A172 (cell line): Measurements from ENCODE around the gene AP3S2. TPM values are rescaled to one million over a fixed set of nuclear protein-coding genes. Genes with fewer than 3 reads are reported as not detected.
A peak's percentile ranks its signal among the peaks of the same experiment; 100 is the strongest.
"Not testable (repeated sequence)": the region's sequence is repeated elsewhere in the genome, so short reads cannot be mapped to it uniquely, and the experiment has no call there.

ENCODE experiments used
- DNase-seq: peaks from one replicate; pipeline ENCODE4 v3.0.0-alpha.2; 2015; ENCODE audit warnings: low spot score
- total RNA-seq: library from RNA; depleted of rRNA; stranded (reverse); fragments of >200 nt; shearing (Covaris generic); gene quantifications from 2 replicates; pipeline ENCODE4 v1.2.3, GENCODE V29; 2014

The AP3S2 gene
- total RNA-seq, 1 experiment from 2014 or later, result 67.8 TPM

DNA sequence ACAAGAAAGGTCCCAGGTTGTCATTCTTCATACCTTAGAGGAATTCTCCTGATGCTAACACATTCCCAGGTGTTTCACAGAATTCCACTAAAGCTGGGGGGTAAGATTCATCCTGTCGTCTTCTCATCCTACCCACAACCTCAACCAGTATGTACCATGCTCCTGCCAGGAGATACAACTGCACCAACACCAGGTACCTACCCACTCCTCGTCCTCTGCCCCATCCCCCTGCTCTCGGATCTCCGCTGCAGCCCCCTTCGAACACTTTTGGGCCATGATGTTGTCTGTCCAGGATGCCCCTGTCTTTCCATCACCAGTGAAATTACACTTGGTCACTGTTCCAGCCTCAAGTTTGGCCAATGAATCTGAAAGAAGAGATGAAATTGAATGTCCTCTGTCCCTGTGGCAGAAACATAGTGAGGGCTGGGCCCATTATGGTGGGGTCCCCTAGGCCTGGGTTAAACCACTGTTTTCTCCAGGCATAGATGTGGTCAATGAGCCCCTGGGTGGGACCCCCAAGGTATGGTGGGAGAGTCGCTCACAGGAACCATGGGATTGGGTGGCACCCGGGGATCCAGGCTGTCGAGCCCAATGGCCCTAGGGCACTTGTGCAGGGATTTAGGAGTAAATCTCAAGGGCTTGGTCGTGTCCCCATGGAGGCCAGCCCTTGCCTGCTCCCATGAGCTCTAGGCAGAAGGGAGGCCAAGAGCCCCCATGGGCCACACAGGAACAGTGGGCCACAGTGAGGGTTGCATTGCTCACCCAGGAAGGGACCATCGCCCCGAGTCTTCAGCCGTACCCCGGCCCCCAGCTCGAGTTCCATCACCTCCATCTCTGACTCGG is 9.4 kb upstream of the AP3S2 start:
- no peak for DNase-seq

DNA sequence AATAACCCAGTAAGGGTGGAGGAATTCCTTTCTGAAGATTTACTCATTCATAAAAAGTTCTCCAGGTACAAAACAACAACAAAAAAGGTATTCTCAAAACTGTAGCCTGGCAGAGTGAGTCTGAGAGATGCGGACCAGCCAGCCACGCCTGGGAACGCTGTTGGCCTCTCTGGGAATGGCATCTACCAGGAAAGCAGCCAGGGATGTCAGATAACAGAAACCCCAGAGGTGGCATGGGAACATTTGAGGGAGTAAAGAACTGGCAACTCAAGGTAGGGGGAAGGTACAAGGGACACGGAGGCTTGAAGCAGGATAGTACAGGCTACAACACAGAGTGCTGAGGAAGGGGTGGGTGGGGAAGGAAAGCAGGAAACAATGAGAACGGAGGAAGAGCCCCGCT is 7.1 kb upstream of the AP3S2 start:
- DNase-seq, result no peak

DNA sequence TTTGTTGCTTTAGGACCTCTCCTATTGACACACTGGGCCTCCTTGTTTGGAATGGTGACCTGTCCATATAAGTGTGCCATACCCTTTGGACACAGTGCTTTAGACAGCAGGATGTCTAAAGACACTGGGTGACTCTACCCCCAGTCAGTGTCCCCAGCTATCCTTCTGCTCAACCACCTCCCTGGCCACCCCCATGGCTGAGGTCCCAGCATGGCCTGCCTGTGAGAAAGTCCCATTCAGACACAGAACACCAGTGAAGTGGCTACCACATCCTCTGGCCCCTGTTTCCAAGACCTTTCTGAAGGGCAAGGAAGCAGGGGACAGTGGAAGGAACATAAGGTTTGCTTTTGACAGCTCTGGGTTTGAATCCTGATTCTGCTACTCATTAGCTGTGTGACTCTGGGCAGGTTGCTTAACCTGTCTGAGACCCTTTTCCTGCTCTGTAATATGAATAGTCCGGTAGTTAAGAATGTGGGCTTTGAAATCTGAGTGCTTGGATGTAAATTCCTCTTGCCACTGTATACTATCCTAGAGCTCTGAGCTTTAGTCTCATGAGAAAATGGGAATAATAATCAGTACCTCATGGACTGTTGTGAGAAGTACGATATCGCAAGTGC is 6.3 kb upstream of the AP3S2 start:
- no peak for DNase-seq

DNA sequence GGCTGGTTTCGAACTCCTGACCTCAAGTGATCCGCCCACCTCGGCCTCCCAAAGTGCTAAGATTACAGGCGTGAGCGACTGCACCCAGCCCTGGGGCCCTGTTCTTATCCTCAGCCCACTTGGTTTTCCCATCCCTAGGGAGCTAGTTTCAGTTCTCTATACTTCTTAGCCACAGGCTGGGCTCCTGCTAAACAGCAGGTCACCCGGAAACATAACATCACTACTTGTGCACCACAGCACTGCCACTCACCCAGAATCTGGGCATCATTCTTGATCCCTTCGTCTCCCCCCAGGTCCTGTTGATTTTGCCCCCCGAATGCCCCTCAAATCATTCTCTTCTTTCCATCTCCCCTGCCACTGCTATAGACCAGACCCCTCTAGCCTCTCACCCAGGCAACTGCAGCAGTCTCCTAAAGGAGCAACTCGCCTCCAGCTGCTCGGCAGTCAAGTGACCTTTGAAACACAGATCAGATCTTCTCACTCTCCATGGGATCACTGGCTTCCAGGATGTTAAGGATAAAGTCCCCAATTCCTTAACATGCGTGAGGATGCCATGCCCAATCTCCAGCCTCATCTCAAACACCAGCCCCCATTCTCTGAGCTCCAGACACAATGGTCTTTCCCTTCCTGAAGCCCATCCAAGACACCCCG is 5.6 kb upstream of the AP3S2 start:
- DNase-seq, result no peak

DNA sequence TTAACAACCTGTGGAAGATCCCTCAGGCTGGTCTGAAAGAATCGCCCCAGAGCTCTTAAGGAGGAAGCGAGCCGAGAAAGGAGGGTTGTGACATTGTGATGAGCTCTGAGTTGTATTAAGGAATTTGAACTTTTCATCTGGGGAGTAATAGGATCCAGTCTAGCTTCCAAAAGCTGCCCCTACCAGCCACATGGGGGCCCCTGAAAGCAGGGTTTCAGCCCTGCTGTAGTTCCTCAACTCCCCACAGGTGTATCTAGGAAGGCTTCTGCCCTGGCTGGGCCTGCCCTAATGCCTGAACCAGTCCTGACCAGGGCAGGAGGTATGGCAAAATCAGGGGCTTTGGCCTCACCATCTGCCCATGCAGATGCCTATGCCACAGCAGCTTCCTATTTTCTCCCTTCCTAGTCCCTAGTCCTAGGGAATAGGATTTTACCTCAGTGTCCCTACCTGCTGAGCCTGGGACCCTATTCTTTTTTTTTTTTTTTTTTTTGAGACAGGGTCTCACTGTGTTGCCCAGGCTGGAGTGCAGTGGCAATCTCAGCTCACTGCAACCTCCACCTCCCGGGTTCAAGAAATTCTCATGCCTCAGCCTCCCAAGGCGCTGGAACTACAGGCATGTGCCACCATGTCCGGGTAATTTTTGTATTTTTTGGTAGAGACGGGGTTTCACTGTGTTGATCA is 5.0 kb upstream of the AP3S2 start:
- peak; percentile 47 for DNase-seq

DNA sequence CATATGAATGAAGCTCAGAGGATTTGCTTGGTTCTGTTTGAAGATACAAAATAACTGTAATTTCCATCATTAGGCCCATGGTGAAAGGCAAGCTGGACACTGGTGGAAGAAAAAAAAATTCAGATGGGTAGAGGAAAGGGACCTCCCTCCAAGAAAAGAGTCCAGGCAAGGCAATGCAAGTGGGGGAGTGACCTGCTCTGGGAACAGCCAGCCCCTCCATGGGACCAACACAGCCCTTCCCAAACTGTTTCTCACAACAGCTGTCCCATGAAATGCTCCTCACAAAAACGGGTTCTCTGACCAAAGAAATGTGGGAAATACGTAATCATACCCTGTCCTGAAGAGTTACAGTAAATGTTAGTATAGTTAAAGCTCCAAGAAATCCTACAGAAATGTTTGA is 4.4 kb upstream of the AP3S2 start:
- no peak for DNase-seq

DNA sequence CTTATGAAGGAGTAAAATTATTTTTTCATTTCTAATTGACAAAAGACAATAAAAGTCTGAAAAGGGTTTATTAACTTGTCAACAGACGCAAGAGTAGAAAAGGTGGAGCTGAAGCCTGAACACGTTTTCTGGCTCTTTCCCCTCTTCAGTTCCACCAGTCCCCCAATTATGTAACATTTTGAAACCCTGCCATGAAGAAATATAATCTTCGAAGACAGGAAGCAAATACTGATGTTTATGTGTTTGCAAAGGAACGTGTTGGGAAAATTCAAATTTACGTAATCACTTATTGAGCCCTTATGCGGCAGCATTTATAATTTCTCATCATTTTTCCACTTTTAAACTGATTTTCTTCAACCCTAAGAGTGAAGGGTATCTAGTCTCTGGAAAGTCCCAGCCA is 767 bp downstream of the AP3S2 start:
- no peak for DNase-seq

DNA sequence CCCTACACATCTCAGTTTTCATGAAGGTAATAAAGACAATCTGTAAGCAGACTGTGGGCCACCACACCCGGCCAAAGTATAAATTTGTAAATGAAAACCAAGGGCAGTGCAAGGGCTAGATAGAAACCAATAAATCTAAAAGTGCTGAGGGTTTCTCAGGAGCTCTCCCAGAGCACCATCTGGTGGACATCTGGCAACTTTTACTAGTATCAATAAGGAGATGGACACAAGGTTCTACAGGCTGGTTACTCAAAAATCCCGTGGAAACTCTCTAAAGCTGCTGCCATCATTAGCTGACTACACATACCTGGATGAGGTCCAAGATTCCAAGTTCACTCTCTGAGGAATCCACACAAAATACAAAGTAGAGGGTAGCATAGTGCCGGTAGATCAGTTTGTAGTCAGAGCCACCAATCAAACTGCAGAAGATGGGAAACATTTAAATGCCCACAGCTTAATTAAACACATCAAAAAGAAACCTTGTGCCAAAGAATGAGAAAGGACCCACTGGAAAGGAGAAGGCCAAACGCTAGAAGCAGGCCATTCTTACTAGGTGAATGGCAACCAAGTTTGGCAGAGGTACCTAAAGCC is 5.5 kb downstream of the AP3S2 start:
- DNase-seq, result peak; percentile 73

DNA sequence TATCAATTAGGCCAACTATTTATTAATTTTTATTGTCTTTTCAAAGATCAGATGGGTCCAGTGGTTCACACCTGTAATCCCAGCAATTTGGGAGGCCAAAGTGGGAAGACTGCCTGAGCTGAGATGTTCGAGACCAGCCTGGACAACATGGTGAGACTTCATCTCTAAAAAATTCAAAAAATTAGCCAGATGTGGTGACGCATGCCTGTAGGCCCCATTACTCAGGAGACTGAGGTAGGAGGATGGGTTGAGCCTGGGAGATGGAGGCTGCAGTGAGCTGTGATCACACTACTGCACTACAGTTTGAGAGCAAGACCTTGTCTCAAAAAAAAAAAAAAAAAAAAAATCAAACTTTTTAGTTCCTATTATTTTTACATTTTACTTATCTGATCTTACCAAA is 8.2 kb downstream of the AP3S2 start:
- DNase-seq, result no peak

DNA sequence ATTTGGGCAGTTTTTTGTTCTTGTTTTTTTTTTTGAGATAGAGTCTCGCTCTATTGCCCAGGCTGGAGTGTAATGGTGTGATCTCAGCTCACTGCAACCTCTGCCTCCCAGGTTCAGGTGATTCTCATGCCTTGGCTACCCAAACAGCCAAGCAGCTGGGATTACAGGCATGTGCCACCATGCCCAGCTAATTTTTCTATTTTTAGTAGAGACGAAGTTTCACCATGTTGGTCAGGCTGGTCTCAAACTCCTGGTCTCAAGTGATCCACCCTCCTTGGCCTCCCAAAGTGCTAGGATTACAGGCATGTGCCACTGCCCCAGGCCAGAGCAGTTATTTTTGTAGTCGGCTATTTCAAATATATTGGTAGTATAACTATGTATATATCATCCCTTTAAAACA is 8.6 kb downstream of the AP3S2 start:
- DNase-seq, result not testable (repeated sequence)

DNA sequence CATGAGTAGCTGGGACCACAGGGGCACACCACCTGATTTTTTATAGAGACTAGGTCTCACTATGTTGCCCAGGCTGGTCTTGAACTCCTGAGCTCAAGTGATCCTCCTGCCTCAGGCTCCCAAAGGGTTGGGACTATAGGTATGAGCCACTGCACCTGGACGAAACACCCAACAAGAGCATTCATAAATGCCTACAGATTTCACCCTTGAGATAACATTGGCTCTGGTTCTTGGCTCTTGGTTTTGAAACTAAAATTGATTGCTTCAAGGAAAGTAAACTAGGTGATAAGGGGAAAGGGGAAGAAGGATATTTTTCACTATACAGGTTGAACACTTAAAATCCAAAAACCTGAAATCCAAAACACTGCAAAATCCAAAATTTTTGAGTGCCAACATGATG is 10.3 kb downstream of the AP3S2 start:
- DNase-seq, result no peak

DNA sequence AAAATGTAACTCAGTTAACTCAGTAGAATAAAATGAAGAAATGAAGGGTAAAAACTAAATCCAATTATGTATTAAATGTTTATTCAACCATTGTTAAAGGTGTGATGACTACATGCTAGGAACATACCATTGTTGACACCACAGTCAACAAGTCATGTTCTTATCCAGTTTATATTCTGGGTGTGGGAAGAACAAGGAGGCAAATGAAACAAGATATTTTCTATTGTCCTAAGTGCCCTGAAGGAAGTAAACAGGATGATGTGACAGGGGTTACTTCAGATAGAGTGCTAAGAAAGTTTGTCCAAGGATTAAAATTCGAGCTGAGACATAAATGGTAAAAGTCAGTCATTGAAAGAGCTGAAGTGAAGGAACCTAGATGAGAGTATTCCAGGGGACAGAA is 13.1 kb downstream of the AP3S2 start:
- DNase-seq, result no peak

DNA sequence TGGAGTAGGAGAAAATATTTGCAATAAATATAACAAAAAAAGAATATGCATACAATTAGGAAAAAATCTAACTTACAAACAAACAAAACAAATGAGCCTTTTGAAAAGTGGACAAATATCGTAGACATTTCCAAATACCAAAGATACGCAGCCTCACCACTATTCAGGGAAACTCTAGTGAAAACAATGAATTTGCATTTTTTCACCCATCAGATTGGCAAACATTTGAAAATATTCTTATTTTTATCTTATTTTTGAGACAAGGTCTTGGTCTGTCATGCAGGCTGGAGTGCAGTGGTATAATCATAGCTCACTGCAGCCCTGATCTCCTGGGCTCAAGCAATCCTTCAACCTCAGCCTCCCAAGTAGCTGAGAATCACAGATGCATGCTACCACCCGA is 15.5 kb downstream of the AP3S2 start:
- no peak for DNase-seq

DNA sequence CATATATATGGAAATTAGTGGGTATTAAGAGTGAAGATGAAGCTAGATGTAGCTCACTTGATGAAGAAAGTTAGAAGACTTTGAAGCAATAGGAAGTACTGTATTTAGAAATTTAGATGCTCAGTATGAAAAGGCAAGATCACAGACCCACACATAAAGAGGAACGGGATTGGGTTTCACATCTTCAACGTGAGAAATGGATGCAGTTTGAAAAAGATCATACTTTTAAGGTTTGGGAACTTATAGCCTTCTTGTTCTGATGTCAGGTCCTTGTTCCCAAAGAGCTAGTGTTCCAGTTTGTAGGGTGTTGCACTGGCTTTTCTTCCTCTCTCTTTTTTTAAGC is 16.7 kb downstream of the AP3S2 start:
- no peak for DNase-seq

DNA sequence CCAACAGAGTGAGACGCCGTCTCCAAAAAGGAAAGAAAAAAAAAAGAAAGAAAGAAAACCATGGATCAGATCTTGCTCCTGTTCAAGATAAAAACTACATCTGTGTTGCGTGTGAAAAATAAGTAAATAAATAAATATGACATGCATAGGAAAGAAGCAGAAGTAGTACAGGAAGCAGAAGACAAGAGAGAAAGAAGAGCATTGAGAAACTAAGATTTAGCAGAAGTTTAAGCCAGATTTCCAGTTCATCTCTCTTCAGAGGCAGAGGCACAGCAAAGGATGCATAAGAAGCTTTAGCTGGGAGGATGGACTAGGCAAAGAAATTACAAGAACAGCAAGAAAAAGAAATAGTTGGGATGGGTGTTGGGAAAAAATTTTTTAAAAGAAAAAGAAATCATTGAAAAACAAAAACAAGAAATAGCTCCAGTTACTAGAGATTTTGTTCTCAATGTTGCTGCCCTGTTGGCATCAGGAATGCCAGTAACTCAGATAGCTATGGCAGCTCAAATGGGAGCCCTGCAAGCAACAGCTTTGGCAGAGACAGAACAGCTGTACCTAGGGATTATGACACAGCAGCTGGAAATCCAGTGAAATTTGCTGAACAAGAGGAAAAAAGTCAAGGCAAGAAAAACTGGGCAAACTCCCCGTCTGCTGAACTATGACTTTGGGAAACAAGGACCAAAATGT is 17.3 kb downstream of the AP3S2 start:
- DNase-seq, result no peak

DNA sequence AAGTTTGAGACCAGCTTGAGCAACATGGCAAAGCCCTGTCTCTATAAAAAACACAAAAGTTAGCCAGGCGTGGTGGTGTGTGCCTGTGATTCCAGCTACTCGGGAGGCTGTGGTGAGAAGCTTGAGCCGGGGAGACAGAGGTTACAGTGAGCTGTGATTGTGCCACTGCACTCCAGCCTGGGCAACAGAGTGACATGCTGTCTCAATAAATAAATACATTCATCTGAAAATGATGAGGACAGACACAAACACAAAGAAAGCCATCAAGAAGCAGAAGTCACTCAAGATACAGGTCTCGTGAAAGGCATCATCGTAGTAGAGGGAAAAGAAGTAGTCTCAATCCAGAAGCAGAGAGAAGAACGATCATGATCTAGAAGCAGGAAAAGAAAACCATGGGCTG is 18.1 kb downstream of the AP3S2 start:
- DNase-seq, result no peak

DNA sequence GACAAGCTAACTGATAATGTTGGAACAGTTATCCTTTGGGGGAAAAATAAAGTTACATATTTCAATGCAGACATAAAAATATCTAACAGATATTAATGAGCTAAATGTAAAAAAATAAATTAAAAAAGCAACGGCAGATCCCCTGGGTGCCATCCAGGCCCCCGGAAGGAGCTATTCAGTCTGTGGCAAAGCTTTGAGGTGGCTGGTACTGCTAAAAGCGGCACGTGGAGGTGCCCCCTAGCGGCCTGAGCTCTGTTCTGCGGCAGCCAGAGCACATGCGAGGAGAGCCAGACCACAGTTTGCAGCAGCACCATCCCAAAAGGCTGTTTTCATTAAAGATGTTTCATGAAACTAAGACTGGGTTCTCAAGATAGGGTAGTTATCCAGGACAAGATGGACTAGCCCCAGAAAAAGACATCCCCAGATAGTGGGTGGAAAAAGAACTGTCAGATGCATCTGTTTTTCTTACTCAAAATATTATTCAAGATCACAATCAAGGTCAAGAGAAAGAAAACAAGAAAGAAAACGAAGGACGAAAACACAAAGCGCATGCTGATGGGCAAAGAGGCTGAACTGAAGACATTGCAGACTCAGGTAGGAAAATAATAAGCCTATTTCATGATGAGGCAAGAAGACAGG is 18.7 kb downstream of the AP3S2 start:
- peak; percentile 62 for DNase-seq

DNA sequence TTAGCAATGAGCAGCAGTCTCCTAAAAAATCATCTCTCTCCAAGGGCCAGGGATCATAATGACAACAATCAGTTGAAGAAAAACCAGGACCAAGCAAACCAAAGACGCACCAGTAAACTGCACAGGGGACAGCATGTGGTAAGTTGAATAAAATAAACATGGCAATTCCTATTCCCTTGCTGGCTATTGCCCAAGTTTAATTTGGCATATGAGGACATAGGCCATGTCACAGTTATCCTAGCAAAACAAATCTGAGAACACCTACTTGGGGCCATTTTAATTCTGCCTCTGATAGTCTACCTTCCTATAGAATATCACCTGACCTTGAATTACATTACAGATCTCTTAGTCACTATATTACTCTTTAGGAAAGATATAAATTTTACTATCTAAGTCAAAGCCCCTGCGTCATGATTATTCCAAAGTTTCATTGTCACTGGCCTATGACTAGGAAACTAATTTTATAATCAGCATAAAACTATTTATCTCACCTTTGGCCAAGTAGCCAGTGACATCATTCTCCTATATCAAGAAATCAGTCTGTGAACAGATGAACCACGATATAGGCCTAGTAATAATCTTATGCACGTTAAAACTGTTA is 23.0 kb downstream of the AP3S2 start:
- DNase-seq, result no peak

DNA sequence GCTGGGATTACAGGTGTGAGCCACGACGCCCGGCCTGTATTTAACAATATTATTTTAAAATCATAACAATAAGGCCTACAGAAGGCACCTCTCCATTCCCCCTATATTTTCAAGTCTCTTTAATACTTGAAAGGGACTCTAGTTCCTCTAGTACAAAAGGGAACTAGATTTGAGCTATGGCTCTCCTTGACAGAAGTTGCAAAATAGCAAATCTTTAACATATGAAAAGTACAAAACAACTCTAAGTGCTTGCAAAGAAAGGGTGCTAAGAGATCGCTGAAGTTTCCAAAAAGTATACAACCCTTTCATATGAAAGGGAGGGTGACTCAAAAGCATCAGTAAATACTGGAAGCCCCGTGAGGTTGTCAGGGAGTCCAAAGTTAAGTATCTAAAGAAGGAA is 23.8 kb downstream of the AP3S2 start:
- no peak for DNase-seq

DNA sequence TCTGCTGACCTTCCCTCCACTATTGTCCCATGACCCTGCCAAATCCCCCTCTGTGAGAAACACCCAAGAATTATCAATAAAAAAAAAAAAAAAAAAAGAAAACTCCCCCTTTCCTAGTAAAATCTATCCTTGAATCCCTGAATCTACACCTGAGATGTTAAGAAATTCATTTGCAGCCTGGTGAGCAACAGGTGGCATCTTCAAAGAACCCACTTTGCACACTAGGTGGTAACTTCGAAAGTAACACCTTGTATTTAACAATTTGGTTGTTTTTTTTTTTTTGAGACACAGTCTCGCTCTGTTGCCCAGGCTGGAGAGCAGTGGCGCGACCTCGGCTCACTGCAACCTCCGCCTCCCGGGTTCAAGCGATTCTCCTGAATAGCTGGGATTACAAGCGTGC is 24.3 kb downstream of the AP3S2 start:
- DNase-seq, result not testable (repeated sequence)
